NCI-H2227 treated with DMSO at 0.1 percent for 48 hours (cell line): ENCODE measurements around the gene MYOF.
"Not testable (repeated sequence)": the region's sequence is repeated elsewhere in the genome, so short reads cannot be mapped to it uniquely, and the experiment has no call there.

Experiments
- DNase-seq: peaks from one replicate; lab custom pipeline; 2025; lab: John Stamatoyannopoulos, UW

The MYOF gene

DNA sequence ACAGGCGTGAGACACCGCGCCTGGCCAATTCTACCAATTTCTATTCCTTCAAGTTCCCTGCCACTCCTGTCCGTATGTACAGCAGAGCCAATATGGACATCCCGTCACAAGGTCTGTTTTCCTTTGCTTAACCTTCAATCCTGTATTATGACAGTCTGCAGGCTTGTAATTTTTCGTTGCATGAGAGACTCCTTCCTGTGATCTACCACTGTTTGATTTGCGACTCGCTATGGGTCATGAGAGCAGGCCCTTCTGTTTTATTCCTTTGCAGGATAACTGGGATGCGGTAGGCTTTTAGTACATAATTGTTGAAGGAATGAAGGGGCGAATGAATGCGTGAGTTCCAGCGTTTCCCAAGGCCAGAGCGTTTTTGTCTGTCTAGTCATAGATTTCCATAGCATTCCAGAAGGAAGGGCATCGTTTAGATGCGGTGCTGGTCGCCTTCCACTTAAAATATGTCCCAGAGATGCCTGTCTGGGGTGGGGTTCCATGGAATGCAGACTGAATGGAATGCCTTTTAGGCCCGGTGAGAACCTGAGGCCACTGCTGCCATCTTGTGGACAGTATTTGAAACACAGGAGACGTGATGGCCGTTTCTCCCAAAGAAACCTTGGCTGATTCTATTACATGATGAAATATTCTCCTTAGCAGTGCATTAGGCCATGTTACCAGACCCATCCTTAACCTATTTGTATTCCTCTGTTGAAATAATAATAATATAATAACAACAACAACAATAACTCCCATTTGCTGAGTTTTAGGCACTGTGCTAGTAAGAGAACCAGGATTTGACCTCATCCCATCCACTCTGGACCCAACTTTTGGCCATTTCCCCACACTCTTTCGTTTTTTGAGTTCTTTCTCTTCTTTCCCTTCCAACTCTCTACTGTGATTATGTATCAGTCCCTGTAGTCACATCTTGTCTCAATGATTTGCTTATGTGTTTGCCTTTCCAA lies 193.2 kb downstream of the MYOF start:
- peak; percentile 40 for DNase-seq

DNA sequence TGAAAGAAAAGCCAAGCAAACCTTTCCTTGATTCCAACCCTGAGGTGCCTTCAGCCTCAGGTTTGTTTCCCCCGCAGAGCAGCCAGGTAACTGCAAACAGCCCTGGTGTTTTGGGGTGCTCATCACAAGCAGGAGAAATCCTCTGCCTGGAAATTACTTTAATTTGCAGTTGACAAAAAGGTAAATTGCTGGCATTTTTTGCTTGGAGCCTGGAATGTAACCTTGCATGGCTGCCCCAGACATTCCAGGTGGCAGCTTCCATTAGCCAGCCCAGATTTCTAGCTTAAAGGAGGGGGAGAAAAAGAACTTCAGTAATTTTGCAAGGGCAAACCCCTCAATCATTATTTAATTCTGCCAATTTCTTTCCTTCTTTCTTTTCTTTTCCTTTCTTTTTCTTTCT lies 194.4 kb downstream of the MYOF start:
- DNase-seq: no peak

DNA sequence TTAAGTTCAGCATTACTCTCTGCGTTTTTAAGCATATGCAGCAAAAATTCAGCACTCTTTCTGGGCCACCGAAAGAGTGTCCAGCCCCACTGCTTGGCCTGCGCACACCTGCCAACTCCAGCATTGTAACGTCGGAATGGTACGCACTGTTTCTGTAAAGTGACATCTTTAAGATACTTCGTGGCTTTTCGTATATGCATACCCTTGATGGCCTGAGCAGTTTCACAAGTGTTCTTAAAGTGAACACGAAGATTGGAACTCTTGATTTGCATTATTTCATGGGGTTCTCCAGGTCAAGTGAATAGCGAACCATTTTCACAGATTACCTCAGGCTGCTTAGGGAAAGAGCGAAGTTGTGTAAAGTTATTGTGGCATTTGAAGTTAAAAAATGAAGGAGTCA lies 197.9 kb downstream of the MYOF start:
- not testable (repeated sequence) for DNase-seq

DNA sequence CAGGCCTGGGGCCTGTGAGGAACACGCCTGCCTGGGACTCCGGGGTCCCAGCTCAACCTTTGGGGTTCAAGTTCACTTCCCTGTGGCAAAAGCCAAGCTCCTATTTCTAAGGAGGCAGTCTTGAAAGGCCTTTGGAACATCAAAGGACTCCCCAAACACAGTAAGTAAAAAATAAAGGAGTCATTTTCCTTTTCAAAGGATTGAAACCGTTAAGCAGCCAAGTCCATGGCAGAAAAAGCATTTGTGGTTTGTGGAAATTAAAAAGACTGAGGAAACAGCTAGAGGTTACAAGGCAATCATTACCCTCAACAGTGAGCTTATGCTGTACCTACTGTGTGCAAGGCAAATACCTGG lies 200.8 kb downstream of the MYOF start:
- no peak for DNase-seq

DNA sequence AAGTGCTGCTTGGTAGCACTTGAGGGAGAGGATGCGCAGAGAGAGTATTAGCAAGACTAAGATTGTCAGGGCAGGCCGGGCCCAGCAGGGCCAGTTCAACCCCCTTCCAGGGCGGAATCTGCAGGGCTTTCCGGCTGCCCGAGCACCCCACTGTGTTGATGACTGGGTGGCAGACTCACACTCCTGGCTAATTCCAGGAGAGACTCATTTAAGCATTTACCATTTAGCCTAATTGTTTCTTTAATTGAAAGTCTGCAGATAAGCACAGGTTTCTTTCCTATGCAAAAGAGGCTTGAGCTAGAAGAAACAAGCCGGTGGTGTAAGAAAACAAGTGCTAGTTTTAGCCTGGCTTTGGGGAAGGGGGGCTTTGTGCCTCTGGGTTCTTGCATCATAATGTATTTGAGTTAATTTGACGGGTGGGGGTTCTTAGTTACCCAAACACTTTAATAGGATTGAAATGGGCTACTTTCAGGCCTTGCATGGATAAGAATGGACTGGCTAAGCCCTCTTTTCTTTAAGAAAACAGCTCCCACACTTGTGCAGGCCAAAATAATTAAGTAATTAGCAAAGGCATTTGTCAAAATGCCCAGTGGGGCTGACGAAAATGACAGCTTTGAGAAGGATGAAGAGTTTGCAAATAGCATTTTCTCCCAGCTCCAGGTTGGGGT lies 201.3 kb downstream of the MYOF start:
- peak; percentile 2 for DNase-seq

DNA sequence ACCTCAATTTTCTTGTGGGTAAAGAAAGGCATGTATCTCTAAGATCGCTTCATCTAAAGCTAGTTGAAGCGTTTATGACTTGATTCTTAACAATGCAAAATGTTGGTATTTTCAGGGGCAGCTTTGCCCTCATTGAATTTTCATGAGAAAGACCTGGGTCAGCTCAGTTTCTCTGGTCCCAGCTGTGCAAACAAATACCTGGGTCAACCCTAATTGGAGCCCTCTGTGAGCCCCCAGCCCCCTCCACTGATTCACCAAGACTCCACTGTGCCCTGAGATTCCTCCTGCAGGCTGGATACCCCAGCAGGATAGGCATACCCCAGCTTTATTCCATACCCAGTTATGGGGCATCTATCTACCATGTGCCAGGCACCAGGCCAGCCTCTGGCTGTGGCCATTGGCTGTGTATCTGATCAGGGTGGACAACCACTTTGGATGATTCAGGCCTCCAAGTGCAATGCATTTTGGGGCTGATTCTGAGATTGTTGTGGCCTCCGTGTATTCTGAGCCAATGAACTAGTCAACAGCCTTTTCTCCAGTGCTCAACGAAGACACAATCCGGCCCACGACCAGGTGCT lies 201.9 kb downstream of the MYOF start:
- no peak for DNase-seq

DNA sequence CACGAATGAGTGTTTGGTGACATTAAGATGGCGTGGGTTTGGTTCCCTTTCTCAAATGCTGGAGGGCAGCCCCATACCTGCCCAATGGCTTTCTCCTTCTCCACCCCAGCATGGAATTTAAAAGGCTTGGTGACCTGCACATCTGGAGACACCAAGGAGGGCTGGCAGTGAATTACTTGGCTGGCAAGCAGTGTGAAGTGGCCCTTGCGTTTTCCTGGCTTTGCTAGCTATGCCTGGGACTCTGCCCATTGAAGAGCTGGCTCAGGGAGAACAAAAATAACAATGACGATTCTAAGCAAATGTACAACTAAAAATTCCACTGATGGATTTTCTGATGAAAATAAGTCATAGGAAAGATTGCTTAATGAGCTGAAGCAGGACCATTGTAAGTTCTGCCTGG lies 204.8 kb downstream of the MYOF start:
- DNase-seq: no peak

DNA sequence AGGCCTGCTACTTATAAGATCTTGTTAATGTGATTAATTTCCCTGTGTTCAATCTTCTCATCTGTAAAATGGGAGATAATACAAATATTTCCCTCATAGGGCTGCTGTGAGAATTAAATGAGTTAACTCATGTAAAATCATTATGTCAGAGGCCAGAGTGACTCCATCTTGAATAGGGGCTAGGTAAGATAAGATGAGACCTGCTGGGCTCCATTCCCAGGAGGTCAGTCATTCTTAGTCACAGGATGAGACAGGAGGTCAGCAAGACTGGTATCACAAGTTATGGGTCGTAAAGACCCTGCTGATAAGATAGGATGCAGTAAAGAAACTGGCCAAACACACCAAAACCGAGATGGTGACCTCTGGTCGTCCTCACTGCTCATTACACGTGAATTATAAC lies 207.7 kb downstream of the MYOF start:
- no peak for DNase-seq

DNA sequence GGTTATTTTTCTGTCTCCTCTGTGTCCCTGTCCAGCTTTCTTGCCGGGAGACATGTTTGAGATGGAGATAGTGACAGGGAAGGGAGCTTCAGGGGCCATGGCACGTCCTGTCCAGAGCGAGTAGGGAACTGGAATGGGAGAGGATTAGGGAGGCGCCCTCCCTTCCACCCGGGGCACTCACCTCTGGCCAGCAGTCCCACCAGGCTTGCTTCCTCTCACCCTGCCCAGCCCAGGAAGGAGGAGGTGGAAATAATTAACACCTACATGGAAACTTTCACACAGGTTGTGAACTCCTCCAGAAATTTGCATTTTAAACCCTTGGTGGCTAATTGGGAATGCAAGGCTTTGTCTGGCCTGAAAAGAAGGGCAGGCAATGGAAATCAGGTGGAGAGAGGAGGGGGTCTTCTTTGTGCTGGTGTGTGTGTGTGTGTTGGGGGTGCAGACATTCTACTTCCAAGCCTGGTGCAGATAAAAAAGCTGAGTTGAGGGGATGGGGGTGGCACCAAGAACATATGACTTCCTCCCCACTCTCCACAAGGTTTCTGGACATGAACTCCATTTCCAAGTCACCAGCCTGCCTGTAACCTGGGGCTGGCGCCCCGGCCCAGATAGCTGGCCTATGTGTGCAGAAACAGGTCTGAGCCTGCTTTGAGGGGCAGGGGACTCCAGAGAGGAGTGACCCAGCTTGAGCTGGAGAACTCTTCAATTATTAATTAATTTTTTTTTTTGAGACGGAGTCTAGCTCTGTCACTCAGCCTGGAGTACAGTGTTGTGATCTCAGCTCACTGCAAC lies 209.1 kb downstream of the MYOF start:
- no peak for DNase-seq

DNA sequence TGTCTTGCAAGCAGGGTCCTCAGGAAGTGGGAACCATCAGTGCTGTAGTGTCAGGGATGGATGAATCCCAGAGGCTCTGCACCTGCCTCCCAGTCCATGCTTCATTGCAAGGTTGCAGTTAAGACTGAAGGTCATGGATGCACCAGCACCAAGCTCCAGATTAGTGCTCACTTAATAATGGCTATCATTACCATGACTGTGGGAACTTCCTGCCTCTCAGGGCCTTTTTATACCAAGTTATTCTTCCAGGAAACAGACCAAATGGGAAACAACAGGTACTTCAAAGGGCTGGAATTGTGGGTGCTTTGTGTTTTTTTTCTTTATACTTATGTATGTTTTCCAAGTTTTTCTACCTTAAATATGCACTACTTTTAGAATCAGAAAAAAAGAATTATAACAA lies 210.8 kb downstream of the MYOF start:
- DNase-seq: no peak

DNA sequence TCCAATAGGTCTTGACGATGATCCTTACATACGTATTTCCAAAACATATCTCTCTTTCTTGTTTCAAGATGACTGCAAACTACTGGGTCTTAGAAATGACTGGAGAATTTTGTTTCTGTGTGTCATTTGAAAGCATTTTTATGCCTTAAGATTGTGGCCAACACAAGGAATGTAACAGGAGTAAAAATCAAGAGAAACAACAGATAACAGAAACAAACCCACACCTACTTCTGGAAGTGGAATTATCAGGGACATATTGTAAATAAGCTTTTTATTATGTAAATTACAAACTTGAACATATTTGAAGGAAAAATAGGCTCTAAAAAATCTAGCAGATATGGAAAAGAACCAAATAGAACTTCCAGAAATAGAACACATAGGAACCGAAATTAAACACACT lies 212.9 kb downstream of the MYOF start:
- no peak for DNase-seq

DNA sequence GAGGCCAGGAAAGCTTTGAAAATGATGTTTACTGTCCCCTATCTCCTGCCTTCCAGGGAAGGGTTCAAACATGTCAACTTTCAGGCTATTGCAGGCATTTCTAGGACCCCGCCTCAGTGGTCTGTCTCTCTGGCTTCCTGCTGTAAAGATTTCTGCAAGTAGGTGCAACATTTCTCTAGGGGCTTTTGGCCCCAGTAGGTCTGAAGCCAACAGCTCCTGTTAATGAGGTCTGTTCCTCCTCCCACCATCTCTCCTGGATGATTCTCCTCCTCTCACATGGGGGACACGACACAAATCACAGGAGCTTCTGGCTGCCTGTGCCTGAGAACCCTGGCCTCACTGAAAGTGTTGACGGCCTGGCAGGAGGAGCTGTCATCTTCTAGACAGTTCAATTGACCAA lies 214.1 kb downstream of the MYOF start:
- no peak for DNase-seq

DNA sequence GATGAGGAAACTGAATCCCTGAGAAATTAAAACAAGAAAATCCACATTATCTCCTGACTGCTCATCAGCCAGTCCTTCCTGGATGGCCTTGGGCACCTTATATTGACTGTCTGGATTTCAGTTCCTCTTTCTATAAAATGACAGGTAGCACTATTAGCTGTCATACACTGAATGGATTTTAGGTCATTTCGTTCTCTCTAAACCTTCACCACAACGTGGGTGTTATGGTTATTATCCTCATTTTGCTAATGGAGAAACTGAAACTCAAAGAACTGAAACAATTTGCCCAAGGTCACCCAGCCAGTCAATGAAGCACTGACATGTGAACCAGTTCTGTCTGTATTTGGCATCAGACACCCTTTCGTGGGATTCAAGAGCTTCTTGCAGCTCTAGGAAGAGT lies 214.6 kb downstream of the MYOF start:
- no peak for DNase-seq

DNA sequence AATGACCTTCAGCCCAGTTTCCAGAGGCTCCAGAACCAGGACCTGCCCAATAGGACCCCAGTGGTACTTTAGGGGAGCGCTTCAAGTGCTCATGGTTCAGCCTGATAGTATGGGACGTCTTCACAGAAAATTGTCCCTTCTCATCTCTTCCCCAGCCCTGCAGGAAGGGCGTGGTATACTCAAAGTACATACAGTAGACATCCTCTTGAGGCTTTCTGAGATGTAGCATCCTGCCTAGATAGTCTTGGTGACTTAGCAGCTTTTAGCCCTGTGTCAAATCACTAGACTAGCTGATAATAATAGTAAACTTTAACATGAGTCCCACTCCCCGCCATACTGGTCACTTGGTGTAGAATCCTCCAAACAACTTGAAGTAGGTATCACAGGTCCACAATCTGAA lies 215.3 kb downstream of the MYOF start:
- DNase-seq: no peak

DNA sequence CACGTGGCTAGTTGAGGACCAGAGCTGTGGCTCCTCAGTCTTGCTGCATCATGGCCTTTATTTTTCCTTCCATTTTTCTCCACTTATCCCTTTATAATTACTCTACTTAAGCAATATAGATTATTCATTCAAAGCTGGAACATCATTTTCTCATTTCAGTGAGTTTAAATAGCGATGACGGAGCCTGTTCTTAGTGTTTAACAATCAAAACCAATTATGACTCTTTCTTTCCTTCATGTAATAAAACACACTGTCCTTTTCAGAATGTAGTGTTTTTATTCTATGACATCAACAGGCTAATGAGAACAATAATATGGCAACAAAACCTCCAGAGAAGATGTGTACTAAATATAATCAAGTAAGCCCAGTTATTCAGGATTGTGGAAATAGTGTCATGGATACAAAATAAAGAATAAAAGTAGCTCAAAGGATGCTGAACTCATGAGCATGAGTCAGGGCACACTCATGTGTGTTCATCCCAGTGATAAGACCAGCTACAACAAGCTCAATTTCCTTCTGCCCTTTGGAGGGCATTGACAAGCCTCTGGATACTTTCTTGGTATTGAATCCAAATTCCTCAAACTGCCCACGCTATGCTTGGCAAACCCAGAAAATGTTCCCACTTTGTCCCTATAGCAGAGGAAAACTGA lies 220.0 kb downstream of the MYOF start:
- DNase-seq: no peak

DNA sequence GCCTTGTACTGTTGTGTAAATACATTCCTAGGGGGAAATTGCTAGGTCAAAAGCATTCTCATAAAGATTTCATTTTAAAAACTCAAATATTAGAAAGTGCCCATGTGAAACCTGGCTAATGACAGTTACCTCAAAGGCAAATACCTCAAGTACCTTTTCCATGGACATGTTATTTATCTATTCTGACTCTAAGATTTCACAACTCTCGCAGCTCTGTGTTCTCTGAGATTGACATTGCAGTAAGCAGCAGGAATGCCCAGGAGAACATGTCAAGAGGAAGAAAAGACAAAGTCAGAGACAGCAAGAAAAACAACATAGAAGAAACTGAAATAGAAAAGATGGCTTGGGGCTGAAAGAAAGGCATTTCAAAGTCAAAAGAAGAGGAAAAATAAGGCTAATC lies 221.0 kb downstream of the MYOF start:
- no peak for DNase-seq

DNA sequence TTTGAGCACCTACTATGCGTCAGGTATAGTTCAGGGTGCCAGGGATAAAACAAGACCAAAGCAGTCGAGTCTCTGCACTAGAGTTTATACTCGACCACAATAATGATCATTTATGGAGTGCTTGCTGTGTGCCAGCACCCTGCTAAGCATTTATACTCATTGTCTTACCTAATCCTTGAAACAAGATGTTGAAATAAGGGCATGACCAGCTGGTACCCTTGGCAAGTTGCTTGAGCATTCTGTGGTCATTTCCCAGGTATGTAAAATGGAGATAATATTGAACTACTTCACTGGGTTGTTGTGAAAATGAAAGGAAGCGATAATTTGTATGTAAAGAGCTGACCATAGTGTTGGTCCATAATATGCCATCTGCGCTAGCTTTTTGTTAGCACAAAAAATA lies 223.0 kb downstream of the MYOF start:
- DNase-seq: no peak
